ENCODE data around the gene ZC3H7B. TPM values are rescaled to one million over a fixed set of nuclear protein-coding genes. Genes with fewer than 3 reads are reported as not detected.

The ZC3H7B gene
- total and polyA plus RNA-seq, 2 experiments from 2014 or later: 5.7 to 61.5 TPM

DNA sequence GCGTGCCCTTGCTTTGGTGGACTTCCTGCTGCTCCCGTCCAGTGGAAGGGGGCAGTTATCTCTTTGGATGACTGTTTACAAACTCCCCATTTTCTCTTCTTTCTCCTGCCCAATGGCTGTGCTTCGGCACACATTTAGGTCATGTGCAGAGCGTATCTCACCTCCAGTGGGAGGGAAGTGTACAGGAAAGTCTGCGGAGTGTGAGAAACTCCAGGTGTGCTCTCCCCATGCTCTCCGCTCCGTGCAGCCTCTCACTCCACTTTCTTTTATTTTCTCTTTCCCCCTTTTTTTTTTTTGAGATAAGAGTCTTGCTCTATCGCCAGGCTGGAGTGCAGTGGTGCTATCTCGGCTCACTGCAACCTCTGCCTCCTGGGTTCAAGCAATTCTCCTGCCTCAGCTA, 68.5 kb downstream of the ZC3H7B start (continued):
- TF ChIP-seq, protein P1, sequence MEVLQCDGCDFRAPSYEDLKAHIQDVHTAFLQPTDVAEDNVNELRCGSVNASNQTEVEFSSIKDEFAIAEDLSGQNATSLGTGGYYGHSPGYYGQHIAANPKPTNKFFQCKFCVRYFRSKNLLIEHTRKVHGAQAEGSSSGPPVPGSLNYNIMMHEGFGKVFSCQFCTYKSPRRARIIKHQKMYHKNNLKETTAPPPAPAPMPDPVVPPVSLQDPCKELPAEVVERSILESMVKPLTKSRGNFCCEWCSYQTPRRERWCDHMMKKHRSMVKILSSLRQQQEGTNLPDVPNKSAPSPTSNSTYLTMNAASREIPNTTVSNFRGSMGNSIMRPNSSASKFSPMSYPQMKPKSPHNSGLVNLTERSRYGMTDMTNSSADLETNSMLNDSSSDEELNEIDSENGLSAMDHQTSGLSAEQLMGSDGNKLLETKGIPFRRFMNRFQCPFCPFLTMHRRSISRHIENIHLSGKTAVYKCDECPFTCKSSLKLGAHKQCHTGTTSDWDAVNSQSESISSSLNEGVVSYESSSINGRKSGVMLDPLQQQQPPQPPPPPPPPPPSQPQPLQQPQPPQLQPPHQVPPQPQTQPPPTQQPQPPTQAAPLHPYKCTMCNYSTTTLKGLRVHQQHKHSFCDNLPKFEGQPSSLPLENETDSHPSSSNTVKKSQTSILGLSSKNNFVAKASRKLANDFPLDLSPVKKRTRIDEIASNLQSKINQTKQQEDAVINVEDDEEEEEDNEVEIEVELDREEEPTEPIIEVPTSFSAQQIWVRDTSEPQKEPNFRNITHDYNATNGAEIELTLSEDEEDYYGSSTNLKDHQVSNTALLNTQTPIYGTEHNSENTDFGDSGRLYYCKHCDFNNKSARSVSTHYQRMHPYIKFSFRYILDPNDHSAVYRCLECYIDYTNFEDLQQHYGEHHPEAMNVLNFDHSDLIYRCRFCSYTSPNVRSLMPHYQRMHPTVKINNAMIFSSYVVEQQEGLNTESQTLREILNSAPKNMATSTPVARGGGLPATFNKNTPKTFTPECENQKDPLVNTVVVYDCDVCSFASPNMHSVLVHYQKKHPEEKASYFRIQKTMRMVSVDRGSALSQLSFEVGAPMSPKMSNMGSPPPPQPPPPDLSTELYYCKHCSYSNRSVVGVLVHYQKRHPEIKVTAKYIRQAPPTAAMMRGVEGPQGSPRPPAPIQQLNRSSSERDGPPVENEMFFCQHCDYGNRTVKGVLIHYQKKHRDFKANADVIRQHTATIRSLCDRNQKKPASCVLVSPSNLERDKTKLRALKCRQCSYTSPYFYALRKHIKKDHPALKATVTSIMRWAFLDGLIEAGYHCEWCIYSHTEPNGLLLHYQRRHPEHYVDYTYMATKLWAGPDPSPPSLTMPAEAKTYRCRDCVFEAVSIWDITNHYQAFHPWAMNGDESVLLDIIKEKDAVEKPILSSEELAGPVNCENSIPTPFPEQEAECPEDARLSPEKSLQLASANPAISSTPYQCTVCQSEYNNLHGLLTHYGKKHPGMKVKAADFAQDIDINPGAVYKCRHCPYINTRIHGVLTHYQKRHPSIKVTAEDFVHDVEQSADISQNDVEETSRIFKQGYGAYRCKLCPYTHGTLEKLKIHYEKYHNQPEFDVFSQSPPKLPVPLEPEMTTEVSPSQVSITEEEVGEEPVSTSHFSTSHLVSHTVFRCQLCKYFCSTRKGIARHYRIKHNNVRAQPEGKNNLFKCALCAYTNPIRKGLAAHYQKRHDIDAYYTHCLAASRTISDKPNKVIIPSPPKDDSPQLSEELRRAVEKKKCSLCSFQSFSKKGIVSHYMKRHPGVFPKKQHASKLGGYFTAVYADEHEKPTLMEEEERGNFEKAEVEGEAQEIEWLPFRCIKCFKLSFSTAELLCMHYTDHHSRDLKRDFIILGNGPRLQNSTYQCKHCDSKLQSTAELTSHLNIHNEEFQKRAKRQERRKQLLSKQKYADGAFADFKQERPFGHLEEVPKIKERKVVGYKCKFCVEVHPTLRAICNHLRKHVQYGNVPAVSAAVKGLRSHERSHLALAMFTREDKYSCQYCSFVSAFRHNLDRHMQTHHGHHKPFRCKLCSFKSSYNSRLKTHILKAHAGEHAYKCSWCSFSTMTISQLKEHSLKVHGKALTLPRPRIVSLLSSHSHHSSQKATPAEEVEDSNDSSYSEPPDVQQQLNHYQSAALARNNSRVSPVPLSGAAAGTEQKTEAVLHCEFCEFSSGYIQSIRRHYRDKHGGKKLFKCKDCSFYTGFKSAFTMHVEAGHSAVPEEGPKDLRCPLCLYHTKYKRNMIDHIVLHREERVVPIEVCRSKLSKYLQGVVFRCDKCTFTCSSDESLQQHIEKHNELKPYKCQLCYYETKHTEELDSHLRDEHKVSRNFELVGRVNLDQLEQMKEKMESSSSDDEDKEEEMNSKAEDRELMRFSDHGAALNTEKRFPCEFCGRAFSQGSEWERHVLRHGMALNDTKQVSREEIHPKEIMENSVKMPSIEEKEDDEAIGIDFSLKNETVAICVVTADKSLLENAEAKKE (CRISPR knock-in tag; IDR thresholded peaks at IDR 0.05): no peak
- TF ChIP-seq JUNB (IDR thresholded peaks at IDR 0.05; ENCODE audit: unreplicated experiment) (no peak), ZNF114 (CRISPR knock-in tag; IDR thresholded peaks at IDR 0.05) (no peak), POLR2AphosphoS5 (IDR thresholded peaks at IDR 0.05; ENCODE audit: low read depth) (no peak)
- TF ChIP-seq, protein P2, sequence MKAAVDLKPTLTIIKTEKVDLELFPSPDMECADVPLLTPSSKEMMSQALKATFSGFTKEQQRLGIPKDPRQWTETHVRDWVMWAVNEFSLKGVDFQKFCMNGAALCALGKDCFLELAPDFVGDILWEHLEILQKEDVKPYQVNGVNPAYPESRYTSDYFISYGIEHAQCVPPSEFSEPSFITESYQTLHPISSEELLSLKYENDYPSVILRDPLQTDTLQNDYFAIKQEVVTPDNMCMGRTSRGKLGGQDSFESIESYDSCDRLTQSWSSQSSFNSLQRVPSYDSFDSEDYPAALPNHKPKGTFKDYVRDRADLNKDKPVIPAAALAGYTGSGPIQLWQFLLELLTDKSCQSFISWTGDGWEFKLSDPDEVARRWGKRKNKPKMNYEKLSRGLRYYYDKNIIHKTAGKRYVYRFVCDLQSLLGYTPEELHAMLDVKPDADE (IDR thresholded peaks at IDR 0.05): no peak

DNA sequence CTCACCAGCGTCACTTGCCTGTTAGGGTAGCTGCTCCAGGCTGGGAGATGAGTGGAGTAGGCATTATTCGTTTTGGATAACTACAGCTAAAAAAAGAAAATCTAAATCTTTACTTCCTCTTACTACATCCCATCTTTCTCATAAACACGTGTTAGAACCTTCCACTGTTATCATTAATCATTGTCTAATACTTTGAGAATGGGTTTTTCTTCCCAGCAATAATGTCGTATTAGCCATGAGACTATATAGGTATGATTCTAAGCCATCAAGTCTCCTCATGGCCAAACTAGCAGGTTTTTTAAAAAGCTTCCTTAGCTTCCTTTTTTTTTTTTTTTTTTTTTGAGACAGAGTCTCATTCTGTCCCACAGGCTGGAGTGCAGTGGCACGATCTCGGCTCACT, 76.5 kb downstream of the ZC3H7B start:
- DNase-seq (ENCODE audit: low spot score): no peak
- TF ChIP-seq JUNB (IDR thresholded peaks at IDR 0.05; ENCODE audit: unreplicated experiment): no peak
- TF ChIP-seq, protein P3, sequence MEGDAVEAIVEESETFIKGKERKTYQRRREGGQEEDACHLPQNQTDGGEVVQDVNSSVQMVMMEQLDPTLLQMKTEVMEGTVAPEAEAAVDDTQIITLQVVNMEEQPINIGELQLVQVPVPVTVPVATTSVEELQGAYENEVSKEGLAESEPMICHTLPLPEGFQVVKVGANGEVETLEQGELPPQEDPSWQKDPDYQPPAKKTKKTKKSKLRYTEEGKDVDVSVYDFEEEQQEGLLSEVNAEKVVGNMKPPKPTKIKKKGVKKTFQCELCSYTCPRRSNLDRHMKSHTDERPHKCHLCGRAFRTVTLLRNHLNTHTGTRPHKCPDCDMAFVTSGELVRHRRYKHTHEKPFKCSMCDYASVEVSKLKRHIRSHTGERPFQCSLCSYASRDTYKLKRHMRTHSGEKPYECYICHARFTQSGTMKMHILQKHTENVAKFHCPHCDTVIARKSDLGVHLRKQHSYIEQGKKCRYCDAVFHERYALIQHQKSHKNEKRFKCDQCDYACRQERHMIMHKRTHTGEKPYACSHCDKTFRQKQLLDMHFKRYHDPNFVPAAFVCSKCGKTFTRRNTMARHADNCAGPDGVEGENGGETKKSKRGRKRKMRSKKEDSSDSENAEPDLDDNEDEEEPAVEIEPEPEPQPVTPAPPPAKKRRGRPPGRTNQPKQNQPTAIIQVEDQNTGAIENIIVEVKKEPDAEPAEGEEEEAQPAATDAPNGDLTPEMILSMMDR (conservative IDR thresholded peaks at IDR 0.05; ENCODE audit: low read depth in 2 of 2): no peak
- TF ChIP-seq, protein P4, sequence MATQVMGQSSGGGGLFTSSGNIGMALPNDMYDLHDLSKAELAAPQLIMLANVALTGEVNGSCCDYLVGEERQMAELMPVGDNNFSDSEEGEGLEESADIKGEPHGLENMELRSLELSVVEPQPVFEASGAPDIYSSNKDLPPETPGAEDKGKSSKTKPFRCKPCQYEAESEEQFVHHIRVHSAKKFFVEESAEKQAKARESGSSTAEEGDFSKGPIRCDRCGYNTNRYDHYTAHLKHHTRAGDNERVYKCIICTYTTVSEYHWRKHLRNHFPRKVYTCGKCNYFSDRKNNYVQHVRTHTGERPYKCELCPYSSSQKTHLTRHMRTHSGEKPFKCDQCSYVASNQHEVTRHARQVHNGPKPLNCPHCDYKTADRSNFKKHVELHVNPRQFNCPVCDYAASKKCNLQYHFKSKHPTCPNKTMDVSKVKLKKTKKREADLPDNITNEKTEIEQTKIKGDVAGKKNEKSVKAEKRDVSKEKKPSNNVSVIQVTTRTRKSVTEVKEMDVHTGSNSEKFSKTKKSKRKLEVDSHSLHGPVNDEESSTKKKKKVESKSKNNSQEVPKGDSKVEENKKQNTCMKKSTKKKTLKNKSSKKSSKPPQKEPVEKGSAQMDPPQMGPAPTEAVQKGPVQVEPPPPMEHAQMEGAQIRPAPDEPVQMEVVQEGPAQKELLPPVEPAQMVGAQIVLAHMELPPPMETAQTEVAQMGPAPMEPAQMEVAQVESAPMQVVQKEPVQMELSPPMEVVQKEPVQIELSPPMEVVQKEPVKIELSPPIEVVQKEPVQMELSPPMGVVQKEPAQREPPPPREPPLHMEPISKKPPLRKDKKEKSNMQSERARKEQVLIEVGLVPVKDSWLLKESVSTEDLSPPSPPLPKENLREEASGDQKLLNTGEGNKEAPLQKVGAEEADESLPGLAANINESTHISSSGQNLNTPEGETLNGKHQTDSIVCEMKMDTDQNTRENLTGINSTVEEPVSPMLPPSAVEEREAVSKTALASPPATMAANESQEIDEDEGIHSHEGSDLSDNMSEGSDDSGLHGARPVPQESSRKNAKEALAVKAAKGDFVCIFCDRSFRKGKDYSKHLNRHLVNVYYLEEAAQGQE (IDR thresholded peaks at IDR 0.05; ENCODE audit: unreplicated experiment): no peak
- TF ChIP-seq EZH2phosphoT487 (IDR thresholded peaks at IDR 0.05; ENCODE audit: unreplicated experiment): no peak
- no peak for TF ChIP-seq CREB1 (CRISPR knock-in tag; IDR thresholded peaks at IDR 0.05; ENCODE audit: low read depth)
- TF ChIP-seq NANOG (IDR thresholded peaks at IDR 0.05; ENCODE audit: borderline replicate concordance): no peak
- TF ChIP-seq ZNF114 (CRISPR knock-in tag; IDR thresholded peaks at IDR 0.05): no peak
- TF ChIP-seq POLR2AphosphoS5 (IDR thresholded peaks at IDR 0.05; ENCODE audit: low read depth): no peak
- TF ChIP-seq, protein P2 (IDR thresholded peaks at IDR 0.05): no peak
- TF ChIP-seq EZH2 (IDR thresholded peaks at IDR 0.05; ENCODE audit: low read depth, unreplicated experiment): no peak

More for the DNA sequence above, 76.5 kb downstream of the ZC3H7B start:
- Histone ChIP-seq H4K20me1 (replicated peaks; ENCODE audit: insufficient read depth) (no peaks in the 10 kb centered on the region), H3K9me2 (ENCODE audit: insufficient read depth) (no peaks in the 10 kb centered on the region), H3K27me3 (ENCODE audit: insufficient read depth) (no peaks in the 10 kb centered on the region), H3K4me1 (ENCODE audit: insufficient read depth) (peaks cover 12% of the 10 kb centered on the region), H3K79me2 (replicated peaks; ENCODE audit: insufficient read depth) (no peaks in the 10 kb centered on the region), H3K27ac (ENCODE audit: low read depth) (no peak overlapping the region), H2AFZ (no peak overlapping the region), H3K36me3 (ENCODE audit: insufficient read depth) (no peaks in the 10 kb centered on the region), H3F3A (replicated peaks; ENCODE audit: low read depth) (peaks cover 9% of the 10 kb centered on the region), H3K4me2 (no peak overlapping the region), H3K4me3 (no peak overlapping the region)
- ATAC-seq: no peak
- no peak overlapping the region for H3K27ac Mint-ChIP-seq
- H3K27me3 Mint-ChIP-seq (ENCODE audit: insufficient read depth, low read depth, poor library complexity): peaks cover 21% of the 10 kb centered on the region
- H3K9me3 Mint-ChIP-seq: no peaks in the 10 kb centered on the region
- peaks cover 18% of the 10 kb centered on the region for H3K4me1 Mint-ChIP-seq
- H3K4me3 Mint-ChIP-seq: no peak overlapping the region
- H3K36me3 Mint-ChIP-seq (ENCODE audit: low read depth): no peaks in the 10 kb centered on the region
